ENCODE data around the gene OR10H1. TPM values are rescaled to one million over a fixed set of nuclear protein-coding genes. Genes with fewer than 3 reads are reported as not detected.

OR10H1 gene
- polyA plus RNA-seq, 3 donors, result not detected

DNA sequence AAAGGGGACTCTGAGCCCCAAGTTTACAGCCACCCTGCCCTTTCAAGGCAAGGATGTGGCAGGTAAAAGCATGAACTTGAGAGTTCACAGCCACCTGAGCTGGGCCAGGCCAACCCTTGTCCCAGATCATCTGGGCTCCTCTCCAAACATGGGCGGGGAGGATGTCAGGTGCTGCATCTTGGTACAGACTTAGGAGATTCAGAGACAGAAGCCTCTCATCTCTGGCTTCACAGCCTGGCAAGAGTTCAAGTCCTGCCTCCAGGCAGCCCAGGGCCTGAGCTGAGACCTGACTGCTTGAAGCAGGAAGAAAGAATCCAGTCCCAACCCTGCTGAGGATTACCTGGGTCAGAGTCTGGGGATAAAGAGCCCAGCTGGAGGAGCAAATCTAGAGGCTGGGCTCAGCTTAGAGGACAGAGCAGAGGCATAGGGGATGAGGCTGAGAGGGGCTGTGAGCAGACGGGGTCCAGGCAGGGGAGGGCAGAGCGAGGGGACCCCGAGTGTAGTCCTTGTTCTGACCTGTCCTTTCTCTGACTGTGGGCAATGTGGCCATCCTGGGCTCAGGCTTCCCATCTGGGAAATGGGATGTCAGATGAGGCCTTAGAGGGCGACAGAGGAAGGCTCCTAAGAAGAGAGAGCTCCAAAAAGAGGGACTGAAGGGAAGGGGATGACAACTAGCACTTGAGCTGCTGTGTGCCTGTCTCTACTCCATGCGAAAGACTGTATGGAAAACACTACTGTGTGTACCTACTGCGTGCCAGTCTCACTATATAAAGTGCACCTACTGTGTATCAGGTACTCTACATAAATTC is 34.6 kb downstream of the OR10H1 start:
- Mint-ChIP-seq H3K36me3 (no peaks in the 10 kb centered on the region), H3K27me3 (ENCODE audit: low read depth in 3 of 3) (peaks cover 7 to 11% (median 10%) of the 10 kb centered on the region in 3 donors), H3K27ac (no peak overlapping the region), H3K4me1 (peaks cover 8% of the 10 kb centered on the region), H3K9me3 (peaks cover 0 to 3% (median 0%) of the 10 kb centered on the region in 7 donors), H3K4me3 (no peak overlapping the region)
- Histone ChIP-seq H4K20me1 (ENCODE audit: insufficient read depth, low read length) (no peaks in the 10 kb centered on the region), H3K4me2 (replicated peaks; ENCODE audit: extremely low read depth, low read length, poor library complexity, severe bottlenecking) (no peak overlapping the region), H3K27me3 (ENCODE audit: control insufficient read depth in 2 of 2, insufficient read depth in 2 of 2, low read length in 2 of 2) (no peaks in the 10 kb centered on the region), H3K36me3 (replicated peaks in 1 of 2; ENCODE audit: control insufficient read depth in 1 of 2, insufficient read depth in 2 of 2, low read length in 2 of 2) (no peaks in the 10 kb centered on the region), H2AFZ (ENCODE audit: insufficient read depth, low read depth, low read length, poor library complexity, severe bottlenecking) (no peak overlapping the region), H3K79me2 (ENCODE audit: insufficient read depth, low read length) (no peaks in the 10 kb centered on the region), H3K27ac (ENCODE audit: low read depth in 1 of 2, low read length in 2 of 2) (no peak overlapping the region), H3K4me3 (replicated peaks in 1 of 3; ENCODE audit: low read depth in 2 of 3, low read length in 3 of 3) (no peak overlapping the region), H3K9me3 (replicated peaks in 1 of 2; ENCODE audit: control insufficient read depth in 1 of 2, insufficient read depth in 1 of 2, low read length in 2 of 2) (no peaks in the 10 kb centered on the region), H3K4me1 (ENCODE audit: control insufficient read depth in 1 of 2, insufficient read depth in 2 of 2, low read length in 2 of 2) (no peaks in the 10 kb centered on the region), H3K9ac (ENCODE audit: insufficient read depth, low read length, poor library complexity, severe bottlenecking) (no peak overlapping the region)
- no peak for DNase-seq
- intact Hi-C loops (cut with micrococcal nuclease), result no loop called here
- WGBS (ENCODE audit: insufficient coverage), result 78% methylated on average over 7 of the region's 7 CpGs
- TF ChIP-seq, protein P1, sequence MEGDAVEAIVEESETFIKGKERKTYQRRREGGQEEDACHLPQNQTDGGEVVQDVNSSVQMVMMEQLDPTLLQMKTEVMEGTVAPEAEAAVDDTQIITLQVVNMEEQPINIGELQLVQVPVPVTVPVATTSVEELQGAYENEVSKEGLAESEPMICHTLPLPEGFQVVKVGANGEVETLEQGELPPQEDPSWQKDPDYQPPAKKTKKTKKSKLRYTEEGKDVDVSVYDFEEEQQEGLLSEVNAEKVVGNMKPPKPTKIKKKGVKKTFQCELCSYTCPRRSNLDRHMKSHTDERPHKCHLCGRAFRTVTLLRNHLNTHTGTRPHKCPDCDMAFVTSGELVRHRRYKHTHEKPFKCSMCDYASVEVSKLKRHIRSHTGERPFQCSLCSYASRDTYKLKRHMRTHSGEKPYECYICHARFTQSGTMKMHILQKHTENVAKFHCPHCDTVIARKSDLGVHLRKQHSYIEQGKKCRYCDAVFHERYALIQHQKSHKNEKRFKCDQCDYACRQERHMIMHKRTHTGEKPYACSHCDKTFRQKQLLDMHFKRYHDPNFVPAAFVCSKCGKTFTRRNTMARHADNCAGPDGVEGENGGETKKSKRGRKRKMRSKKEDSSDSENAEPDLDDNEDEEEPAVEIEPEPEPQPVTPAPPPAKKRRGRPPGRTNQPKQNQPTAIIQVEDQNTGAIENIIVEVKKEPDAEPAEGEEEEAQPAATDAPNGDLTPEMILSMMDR (IDR thresholded peaks at IDR 0.05), result no peak

DNA sequence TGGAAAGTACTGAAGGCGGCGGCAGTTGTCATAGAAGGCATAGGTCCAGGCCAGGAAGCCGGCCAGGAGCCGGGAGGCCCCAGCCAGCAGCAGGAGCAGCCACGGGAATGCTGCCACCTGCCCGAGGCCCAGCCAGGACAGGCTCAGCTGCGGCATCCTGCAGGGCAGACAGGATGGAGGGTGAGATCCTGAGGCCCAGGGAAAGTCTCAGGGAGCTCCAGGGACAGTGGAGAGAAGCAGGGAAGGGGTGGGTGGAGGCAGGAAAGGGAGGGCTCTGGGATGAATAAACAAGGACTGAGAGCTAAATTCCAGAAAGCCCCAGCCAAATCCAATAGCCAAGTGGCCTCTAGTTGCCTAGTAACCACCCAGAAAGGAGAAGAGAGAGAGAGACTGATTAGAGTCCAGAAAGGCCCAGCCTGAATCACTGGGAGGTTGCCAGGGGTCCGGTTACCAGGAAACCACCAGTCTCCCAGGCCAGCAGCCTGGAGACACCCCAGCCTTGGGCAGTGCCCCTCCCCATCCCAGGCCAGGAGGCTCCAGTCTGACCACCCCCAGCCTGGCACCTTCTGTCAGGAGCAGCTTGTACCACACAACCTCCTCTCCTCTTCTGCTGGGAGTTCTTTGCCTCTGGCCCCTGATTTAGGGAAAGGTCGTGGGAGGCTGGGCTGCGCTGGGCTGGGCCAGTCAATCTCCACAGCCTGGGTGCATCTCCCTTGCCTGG is 35.5 kb downstream of the OR10H1 start:
- no peak overlapping the region for H3K27ac Mint-ChIP-seq
- H3K9me3 Mint-ChIP-seq, result peaks cover 0 to 2% (median under 1%) of the 10 kb centered on the region in 7 donors
- no peaks in the 10 kb centered on the region for H4K20me1 ChIP-seq (ENCODE audit: insufficient read depth, low read length)
- no peaks in the 10 kb centered on the region for H3K79me2 ChIP-seq (ENCODE audit: insufficient read depth, low read length)
- H3K36me3 ChIP-seq (replicated peaks in 1 of 2; ENCODE audit: control insufficient read depth in 1 of 2, insufficient read depth in 2 of 2, low read length in 2 of 2), result no peaks in the 10 kb centered on the region
- no peaks in the 10 kb centered on the region for H3K4me1 ChIP-seq (ENCODE audit: control insufficient read depth in 1 of 2, insufficient read depth in 2 of 2, low read length in 2 of 2)
- TF ChIP-seq, protein P1 (IDR thresholded peaks at IDR 0.05), result no peak
- H3K36me3 Mint-ChIP-seq, result no peaks in the 10 kb centered on the region
- no peak for DNase-seq
- H3K9me3 ChIP-seq (replicated peaks in 1 of 2; ENCODE audit: control insufficient read depth in 1 of 2, insufficient read depth in 1 of 2, low read length in 2 of 2), result no peaks in the 10 kb centered on the region
- no peak overlapping the region for H3K27ac ChIP-seq (ENCODE audit: low read depth in 1 of 2, low read length in 2 of 2)
- H3K27me3 Mint-ChIP-seq (ENCODE audit: low read depth in 3 of 3), result peaks cover 7 to 14% (median 10%) of the 10 kb centered on the region in 3 donors
- H2AFZ ChIP-seq (ENCODE audit: insufficient read depth, low read depth, low read length, poor library complexity, severe bottlenecking), result no peak overlapping the region
- H3K4me2 ChIP-seq (replicated peaks; ENCODE audit: extremely low read depth, low read length, poor library complexity, severe bottlenecking), result no peak overlapping the region
- H3K4me3 ChIP-seq (replicated peaks in 1 of 3; ENCODE audit: low read depth in 2 of 3, low read length in 3 of 3), result no peak overlapping the region
- no peak overlapping the region for H3K4me3 Mint-ChIP-seq
- 46% methylated on average over 7 of the region's 10 CpGs for WGBS (ENCODE audit: insufficient coverage)
- no peaks in the 10 kb centered on the region for H3K27me3 ChIP-seq (ENCODE audit: control insufficient read depth in 2 of 2, insufficient read depth in 2 of 2, low read length in 2 of 2)
- H3K4me1 Mint-ChIP-seq, result peaks cover 8% of the 10 kb centered on the region
- no peak overlapping the region for H3K9ac ChIP-seq (ENCODE audit: insufficient read depth, low read length, poor library complexity, severe bottlenecking)
- intact Hi-C loops (cut with micrococcal nuclease), result no loop called here
